Sciatic nerve (tissue), 2 donors: ENCODE data around the gene SAE1. TPM values are rescaled to one million over a fixed set of nuclear protein-coding genes. Genes with fewer than 3 reads are reported as not detected.
A peak's percentile ranks its signal among the peaks of the same experiment; 100 is the strongest.
"Not testable (repeated sequence)": the region's sequence is repeated elsewhere in the genome, so short reads cannot be mapped to it uniquely, and the experiment has no call there.

Experiments
- ATAC-seq: fragments of 200-7000 bp; cut with Tn5 transposase; one replicate; pipeline ENCODE4 v1.9.1; 2020; ENCODE audit warnings: mild to moderate bottlenecking, moderate library complexity
- DNase-seq: peaks from one replicate; pipeline ENCODE4 v3.0.0-alpha.2; 2020; ENCODE audit warnings: low spot score
- intact Hi-C: fragments of 100-400 bp; cut with DNase I; formaldehyde crosslinking; loops from one replicate; pipeline ENCODE4 v1.14.2; 2022
- total RNA-seq: library from RNA; stranded (reverse); fragmentation: NEBNext Ultra II Directional; extraction: Animal tissue kit (Norgen Biotek cat#: 25700); gene quantifications from one replicate; pipeline ENCODE4 v1.2.1, GENCODE V29; 2021
- donor health status: DM: no; HTN: no; CAD: no.
- donor health status: DM: no; HTN: no; CAD: no.

SAE1 gene
- 41.8 TPM for total RNA-seq

DNA sequence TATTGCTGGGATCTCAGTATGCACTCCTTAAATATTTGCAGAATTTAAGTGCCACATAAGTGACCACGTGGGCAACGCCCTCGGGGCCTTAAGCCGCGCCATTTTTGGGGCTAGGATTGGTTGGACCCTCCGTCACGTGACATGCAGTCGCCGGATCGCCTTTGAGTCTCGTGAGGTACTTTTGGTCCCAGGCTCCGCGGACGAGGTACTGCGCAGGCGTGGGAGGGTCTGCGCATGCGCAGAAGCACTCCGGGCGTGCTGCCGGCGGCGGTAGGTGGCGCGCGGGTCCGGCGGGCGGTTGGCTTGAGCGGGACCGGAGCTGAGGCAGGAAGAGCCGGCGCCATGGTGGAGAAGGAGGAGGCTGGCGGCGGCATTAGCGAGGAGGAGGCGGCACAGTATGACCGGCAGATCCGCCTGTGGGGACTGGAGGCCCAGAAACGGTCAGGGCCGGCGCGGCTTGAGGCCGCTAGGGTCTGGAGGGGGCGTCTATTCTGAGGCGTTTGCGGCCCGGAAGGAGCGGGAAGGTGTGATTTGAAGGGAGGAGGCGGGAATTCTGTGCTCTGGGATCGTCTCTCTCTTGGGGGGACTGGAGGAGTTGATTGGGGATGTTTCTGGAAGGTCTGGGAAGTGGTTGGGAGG, at the start of gene SAE1:
TSS of gene SAE1 (plus strand) at position 247 of the 639 bp plus-strand sequence. CDS start at position 343, 96 bp downstream.
- DNase-seq (peak; percentile 95), ATAC-seq (peak; percentile 95)
- intact Hi-C loops = no loop called here

DNA sequence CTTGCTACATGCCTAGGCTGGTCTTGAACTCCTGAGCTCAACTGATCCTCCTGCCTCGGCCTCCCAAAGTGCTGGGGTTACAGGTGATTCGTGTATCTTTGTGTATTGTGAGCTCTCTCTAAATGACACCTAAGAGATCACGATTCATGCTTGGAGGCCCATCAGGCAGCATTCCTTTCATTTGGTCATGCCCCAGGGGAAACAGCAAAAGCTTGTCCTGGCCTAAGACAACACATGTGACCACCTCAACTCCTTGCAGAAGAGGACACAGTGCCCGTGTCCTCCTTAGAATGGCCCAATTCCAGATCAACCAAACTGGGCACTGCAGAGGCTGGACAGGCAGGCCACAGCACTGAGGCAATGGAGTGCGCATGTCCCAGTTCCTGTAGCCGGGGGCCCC, 49.5 kb upstream of the SAE1 start:
- intact Hi-C loops = no loop called here
- ATAC-seq (no peak), DNase-seq (no peak)

DNA sequence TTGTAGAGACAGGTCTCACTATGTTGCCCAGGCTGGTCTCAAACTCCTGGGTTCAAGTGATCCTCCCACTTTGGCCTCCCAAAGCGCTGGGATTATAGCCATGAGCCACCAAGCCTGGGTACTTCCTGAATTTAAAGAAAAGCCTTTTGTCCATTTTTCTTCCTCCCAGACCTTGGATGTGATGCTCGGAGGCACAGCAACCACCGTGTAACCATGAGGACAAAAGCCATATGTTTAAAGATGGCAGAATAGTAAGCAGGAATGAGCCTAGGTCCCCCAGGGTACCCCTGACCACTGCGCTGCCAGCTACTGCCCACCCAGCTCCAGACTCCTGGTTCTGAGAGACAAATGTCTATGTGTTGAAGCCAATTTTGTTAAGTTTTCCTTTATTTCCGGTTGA, 48.1 kb upstream of the SAE1 start:
- intact Hi-C loops = no loop called here
- no peak for ATAC-seq
- DNase-seq = no peak

DNA sequence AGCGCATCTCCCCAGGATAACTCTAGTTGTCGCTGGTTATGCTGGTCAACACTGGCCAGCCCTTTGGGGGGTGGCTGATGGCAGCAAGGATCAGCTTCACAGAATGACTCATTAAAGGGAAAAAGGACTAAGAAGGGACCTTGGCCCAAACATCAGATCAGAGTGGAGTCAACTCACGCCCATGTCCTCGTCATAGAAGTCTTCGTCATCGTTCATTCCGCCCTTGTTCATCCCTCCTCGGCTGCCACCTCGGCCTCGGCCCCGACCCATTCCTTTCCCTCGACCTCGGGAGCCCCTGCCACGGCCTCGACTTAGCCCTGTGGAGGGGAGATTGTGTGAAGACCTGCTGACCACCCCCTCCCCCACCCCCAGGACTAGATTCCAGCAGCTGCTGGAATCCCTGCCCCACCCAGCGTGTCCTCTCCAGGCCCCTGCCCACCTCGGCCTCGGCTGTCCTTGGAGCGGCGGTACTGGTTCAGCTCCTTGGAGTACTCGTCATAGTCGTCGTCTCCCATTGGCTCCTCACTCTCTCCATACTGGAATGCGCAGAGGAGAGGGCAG, 45.7 kb upstream of the SAE1 start:
- ATAC-seq (no peak), DNase-seq (no peak)
- intact Hi-C loops = no loop called here

DNA sequence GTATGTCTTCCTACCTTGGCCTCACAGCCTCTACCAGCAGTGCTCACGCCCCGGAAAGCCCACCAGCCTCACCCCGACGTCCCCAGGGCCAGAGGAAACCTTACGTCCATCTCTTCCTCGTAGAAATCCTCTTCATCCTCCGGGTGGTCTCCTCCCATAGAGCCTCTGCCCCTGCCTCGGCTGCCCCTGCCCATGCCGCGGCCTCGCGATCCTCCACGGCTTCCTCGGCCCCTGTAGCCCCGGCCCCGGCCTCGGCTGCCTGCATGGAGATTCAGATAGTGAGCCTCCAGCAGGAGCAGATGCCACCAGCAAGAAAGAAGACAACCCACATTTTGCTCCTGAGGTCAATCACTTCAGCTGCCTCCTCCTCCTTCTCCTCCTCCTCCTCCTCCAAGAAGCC, 44.4 kb upstream of the SAE1 start:
- intact Hi-C loops = no loop called here
- DNase-seq = no peak
- ATAC-seq = no peak

DNA sequence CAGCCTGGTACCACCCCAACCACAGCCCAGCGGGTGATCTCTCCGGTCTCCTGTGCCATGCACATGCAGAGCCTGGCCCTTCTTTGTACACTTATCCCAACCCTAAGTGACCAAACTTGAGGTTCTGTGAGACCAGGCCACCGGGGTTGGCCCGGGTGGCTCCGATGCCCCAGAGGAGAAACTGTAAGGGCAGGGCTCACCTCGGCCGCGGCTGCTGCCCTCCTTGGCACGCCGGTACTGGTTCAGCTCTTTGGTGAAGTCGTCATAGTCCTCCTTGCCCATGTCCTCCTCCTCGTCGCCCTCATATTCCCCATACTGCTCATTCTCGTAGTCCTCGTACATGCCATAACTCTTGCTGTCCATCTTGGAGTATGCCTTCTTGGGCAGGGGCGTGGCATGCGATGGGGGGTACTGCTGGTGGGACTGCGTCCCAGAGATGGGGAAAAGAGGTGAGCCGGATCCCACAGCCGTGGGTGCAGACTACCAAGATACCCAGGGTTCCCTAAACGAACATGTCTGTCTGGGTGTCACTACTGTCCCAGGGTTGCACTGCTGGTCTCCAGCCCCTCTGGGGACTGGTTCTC, 40.8 kb upstream of the SAE1 start:
- intact Hi-C loops = no loop called here
- no peak for ATAC-seq

DNA sequence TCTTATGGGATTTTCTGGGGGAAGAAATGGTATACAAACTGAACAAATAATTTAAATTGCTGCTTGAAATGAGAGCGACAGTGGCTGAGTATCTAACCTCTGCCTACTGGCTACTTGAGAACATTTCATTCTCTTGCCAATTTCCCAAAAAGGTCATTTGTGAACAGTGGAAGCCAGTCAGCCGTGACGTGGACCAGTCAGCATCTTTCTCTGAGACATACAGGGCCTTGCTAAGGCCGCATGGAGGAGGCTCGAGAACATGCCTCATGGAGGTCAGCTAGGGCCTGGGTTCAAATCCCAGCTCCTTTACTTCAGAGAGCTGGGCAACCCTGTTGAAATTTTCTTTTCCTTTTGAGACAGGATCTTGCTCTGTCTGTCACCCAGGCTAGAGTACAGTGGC, 37.4 kb upstream of the SAE1 start:
- ATAC-seq = no peak
- intact Hi-C loops = no loop called here
- DNase-seq = no peak

More for the DNA sequence above, 40.8 kb upstream of the SAE1 start:
- DNase-seq = no peak

DNA sequence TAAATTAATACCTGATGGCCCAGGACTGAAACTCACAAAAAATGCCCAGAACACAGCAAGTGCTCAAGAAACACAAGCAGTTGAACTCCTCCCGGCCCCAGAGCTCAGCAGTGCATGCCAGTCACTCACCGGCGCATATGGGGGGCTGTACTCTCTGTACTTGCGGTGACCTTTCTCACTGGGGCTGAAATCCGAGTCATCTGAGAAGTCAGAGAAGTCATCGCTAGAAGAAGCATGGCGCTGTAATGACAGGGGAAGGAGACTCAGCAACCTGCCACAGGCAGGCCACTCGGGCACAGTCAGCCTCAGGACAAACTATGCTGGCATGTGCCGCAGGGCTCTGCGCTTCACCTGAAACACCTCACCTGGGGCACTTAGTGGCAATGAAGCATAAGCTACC, 36.8 kb upstream of the SAE1 start:
- no peak for ATAC-seq
- no peak for DNase-seq
- intact Hi-C loops = no loop called here

DNA sequence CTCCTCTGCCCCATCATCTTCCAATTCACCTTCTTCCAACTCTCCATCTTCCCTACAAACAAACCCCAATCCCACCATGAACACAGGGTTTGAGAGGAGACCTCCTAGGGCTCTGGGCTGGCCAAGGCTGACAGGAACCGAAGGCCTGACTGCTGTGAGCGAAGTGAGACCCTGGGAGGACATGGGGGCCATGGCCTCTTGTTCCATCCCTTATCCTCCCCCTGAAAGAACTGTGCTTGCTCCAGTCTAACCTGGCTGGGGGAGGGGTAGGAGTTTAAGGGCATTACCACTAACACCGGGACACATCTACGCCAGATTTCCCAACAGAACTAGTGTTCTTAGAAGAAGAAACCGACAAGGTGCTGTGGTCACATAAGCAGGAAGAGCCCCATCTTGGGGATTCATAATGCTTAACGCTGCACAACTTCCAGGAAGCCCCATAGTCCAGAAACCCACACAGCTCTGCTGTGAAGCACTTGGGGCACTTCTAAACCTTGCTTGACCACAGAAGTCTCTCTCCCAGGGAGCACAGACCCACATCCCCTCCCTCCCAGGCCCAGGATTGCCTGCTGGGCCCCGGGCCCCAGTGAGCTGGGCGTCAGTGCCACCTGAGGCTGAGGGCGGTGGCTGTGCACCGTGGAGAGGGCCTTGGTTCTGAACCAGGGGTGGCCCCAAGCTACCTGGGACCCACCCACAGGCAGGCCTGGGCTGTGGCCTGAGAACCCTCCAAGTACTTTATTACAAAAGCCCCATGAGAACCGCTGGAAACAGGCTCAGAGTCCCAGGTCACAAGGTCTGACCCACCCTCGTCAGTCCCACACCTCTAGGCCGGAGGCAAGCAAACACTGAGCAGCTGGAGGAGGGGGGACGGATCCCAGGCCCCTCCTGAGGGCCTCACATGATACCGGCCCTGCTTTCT, 35.8 kb upstream of the SAE1 start:
- DNase-seq = no peak
- peak; percentile 47 for ATAC-seq

DNA sequence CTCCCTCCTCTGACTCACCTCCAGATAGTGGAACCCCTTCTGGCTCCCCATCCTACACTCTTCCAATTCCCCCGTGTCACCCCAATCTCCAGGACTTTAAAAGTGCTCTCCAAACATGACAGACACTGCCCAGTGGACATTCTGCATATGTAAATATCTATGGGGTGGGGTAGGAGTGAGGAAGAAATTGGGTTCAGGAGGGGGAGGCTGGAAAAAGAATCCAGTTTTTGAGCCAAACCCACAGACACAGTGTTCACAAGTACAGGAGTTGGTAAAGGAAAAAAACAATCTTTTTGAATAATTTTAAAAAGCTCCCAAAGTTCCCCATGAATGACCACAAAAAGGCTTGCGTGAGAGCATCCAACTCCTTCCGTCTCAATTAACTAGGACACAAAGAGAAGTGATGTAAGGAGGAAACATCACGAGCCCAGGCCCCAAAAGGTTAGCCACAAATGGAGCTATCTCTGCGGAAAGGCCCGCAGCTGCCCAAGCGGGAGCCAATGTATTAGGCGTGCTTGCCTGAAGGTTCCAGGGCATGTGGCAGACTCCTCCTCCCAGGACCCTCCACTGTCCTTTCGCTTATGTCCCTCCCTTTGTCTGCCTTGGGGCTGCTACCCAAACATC, 35.0 kb upstream of the SAE1 start:
- intact Hi-C loops = no loop called here
- DNase-seq (no peak), ATAC-seq (peak; percentile 55)

More for the DNA sequence above, 35.8 kb upstream of the SAE1 start:
- intact Hi-C loops = no loop called here

DNA sequence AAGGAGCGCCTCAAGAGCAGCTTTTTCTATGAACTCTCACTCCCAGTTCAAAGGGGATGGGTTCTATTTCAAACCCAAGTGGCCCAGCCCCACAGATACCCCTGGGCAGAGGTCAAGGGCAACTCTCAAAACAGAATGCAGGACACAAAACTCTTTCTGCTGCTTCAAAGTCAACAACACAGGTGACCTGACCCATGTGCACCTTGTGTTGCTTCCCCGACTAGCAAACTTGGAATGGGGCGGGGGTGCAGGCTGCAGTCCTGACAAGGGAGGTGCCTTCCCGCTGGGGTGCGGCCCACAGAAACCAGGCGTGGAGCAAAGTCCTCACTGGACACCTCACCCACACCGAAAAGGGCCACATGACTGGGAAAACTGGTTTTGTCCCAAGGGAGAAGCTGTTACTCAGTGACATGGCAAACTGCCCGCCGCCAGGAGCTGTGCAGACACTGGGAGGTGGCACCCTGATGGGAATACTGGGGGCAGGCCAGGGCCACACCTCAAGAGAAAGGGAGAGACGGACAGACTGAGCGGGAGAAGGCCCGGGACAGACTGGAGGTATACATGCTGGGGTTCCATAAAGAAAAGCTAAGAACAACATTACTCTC, 34.4 kb upstream of the SAE1 start:
- DNase-seq = no peak
- intact Hi-C loops = no loop called here
- peak; percentile 18 for ATAC-seq

DNA sequence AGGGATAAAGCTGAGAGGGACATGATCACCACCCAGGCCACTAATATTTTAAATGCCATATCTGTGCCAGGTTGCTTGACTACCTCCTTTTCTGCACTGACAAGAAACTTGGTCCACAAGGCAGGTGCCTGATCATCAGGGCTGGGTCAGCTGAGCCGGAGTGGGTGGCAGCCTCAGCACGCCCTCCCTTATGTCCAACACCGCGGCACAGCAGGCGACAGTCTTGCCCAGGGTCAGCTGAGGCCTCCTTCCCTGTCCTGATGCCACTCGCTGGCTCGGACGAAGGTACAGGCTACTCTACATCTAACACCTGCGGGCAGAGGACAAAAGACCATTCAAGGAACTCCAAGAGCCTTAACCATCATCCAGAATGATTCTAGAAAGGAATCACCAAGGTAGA, 33.9 kb upstream of the SAE1 start:
- intact Hi-C loops = no loop called here
- DNase-seq (no peak), ATAC-seq (no peak)

DNA sequence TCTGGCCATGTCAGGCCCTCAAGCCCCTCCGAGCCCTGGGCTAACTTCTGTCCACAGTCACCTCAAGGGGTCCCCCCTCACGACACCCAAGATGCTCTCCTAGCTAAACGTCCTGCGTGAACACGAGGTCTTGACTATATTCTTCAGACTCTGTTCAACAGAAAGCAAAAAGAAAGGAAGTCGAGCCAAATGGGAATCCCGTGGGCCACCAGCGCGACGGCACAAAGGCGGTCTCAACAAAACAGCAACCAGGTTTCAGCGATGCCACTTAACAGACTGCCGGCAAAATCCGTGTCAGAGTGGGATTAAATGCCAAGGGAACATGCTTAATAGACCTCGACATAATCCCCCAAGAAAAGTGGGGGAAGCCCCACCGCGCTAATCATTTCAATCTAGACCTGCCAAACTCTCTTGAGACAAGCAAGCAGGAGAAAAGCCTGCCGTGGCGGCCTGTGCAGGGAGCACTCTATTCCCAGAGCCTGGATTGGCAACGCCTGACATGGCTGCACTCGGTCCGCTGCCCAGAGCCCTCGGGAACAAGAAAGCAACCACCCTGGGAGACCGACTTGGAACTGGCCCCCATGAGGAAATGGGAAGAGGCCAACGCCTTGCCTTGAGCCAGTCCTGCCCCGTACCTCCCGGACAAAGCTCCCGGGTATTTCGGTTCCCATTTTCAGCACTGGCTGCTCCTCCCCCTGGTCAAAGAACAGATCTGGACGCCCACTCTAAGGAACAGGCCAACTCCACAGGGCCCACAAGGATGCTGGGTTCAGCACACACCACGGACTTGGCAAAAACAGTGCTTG, 33.0 kb upstream of the SAE1 start:
- peak; percentile 64 for ATAC-seq
- DNase-seq = peak; percentile 68
- intact Hi-C loops = no loop called here

DNA sequence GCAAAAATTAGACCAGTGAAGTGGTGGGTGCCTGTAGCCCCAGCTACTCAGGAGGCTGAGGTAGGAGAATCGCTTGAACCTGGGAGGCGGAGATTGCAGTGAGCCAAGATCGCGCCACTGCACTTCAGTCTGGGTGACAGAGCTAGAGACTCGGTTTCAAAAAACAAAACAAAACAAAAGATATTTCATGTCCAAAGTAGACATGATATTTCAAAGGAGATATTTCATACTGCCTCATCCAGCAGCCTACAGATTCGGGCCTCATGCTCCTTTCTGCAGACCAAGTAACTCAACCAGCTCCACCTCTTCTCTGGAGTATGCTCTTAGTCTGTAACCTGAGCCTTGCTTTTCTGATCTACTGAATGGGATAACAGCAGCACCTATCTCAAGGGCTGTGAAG, 32.0 kb upstream of the SAE1 start:
- no peak for DNase-seq
- intact Hi-C loops = no loop called here
- ATAC-seq = no peak

DNA sequence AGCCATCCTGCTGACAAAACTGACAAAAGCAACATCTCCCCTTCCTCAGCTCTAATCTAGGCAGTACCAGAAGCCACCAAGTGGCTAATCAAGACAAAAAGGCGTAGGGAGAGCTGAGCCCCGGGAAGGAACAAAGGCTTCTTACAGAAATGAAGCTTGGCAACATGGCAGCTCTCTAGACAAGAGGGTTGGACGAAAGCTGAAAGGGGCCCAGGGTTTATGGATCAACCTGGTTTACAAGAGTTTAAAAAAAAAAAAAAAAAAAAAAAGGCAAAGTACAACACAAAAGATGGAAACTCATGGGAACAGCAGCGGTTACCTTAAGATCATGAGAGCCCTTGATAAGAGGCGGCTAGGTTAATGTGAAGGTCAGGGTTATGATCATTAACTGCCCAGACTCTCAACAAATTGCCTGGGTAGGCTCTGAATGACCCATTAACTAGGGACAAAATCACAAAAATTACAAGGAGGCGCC, 31.0 kb upstream of the SAE1 start:
- ATAC-seq = no peak
- intact Hi-C loops = no loop called here
- no peak for DNase-seq

DNA sequence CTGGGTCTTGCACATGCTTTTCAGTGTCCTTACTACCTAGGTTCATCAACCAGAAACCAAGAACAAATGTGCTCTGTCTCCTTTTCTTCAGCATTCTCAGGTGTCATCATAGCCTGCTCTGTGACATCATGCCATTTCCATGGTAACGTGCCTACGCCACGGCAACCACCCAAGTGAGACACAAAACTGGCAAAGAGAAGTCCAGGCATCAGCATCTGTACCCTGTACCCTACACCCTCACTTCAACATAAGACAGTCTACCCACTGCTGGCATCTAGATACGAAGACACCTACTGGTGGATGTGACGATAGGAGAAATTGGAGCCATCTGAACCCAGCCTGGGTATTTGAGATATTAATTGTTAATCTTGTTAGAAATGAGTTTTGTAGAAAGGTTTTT, 30.3 kb upstream of the SAE1 start:
- ATAC-seq (no peak), DNase-seq (no peak)
- intact Hi-C loops = no loop called here

DNA sequence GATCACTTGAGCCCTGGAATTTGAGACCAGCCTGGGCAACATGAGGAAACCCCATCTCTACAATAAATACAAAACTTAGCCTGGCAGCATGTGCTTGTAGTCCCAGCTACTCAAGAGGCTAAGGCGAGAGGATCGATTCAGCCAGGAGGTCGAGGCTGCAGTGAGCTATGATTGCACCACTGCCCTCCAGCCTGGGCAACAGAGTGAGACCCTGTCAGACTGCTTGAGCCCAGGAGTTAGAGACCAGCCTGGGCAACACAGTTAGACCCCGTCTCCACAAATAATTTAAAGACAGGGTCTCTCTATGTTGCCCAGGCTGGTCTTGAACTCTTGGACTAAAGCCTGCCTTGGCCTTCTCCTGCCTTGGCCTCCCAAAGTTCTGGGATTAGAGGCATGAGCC, 29.5 kb upstream of the SAE1 start:
- intact Hi-C loops = not testable (repeated sequence)

More for the DNA sequence above, 29.5 kb upstream of the SAE1 start:
- not testable (repeated sequence) for ATAC-seq, DNase-seq
